HTERT RPE-1 (cell line): ENCODE measurements around the gene IP6K2.
"Not testable (repeated sequence)": the region's sequence is repeated elsewhere in the genome, so short reads cannot be mapped to it uniquely, and the experiment has no call there.

Experiments
- in situ Hi-C: fragments of 300-500 bp; cut with MboI; formaldehyde crosslinking; loops from 4 replicates; pipeline ENCODE4 v1.14.3; 2020; ENCODE audit warnings: low sequenced_read_pairs

The IP6K2 gene

DNA sequence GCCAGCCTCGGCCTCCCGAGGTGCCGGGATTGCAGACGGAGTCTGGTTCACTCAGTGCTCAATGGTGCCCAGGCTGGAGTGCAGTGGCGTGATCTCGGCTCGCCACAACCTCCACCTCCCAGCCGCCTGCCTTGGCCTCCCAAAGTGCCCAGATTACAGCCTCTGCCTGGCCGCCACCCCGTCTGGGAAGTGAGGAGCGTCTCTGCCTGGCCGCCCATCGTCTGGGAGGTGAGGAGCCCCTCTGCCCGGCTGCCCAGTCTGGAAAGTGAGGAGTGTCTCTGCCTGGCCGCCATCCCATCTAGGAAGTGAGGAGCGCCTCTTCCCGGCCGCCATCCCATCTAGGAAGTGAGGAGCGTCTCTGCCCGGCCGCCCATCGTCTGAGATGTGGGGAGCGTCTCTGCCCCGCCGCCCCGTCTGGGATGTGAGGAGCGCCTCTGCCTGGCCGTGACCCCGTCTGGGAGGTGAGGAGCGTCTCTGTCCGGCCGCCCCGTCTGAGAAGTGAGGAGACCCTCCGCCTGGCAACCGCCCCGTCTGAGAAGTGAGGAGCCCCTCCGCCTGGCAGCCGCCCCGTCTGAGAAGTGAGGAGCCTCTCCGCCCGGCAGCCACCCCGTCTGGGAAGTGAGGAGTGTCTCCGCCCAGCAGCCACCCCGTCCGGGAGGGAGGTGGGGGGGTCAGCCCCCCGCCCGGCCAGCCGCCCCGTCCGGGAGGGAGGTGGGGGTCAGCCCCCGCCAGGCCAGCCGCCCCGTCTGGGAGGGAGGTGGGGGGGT is 16.9 kb upstream of the IP6K2 start:
- in situ Hi-C loops: not testable (repeated sequence)

DNA sequence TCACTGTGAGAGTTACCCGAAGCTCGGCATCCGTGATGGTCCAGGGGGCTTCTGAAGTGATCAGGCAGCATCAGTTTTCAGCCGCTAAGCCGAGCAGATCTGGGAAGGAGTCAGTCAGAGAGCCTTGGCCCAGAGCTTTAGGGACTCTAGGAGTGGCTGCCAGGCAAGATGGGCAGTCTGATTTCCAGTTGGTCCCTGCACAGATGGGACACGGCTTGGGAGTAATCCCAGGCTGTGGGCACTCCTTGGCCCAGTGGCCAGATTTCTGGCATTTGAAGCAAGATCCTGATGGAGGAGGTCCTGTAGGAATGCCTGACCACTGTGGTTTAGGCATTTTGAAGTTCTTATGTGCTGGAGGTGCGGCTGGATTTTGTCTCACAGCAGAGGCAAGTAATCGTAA is 10.5 kb upstream of the IP6K2 start:
- in situ Hi-C loops: no loop called here

DNA sequence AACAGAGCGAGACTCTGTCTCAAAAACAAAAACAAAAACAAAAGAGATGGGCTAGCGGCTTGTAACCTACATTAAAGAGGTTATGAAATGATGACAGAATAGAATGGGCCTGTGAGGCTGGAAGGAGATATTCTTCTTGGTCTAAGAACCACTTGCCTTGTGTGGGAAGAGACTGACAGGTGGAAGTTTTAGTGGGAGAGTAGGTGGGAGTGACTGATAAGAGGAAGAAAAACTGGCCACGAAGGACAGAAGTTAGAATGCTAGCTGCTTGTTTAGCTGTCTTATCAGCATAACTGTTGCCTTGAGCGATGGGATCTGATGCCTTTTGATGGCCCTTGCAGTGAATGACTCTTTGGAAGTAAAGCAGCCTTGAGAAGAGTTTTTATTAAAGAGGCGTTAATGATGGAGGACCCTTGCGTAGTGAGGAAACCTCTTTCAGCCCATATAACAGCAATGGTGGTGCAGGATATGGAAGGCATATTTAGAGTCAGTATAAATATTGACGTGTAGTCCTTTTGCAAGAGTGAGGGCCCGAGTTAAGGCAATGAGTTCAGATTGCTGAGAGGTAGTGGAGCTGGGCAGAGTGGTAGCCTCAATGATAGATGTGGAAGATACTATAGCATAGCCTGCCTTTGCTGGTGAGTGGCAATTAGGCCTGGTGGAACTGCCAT is 8.3 kb upstream of the IP6K2 start:
- in situ Hi-C loops: not testable (repeated sequence)

DNA sequence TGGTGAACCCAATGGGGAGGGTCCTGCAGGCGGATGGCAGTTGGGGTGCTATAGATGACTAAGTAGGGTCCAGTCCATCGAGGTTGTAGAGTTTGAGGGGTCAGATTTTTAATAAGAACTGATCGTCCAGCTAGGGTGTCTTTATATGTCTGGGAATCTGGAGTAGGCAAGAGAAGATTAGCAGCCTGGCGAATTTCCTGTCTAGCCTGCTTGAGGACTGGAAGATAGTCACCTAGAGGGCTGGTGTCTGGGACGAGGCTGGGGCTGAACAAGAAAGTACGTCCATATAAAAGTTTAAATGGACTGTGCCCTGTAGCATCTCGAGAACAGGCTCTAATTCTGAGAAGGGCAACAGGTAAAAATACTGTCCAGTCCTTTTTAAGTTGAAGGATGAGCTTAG is 6.7 kb upstream of the IP6K2 start:
- in situ Hi-C loops: no loop called here

- in situ Hi-C loops: not testable (repeated sequence)
These were observed 6.3 kb upstream of the IP6K2 start for GRCh38 chr3:48723293-48723692.

GRCh38 chr3:48716508-48716981 is 476 bp downstream of the IP6K2 start:
- in situ Hi-C loops: no loop called here

DNA sequence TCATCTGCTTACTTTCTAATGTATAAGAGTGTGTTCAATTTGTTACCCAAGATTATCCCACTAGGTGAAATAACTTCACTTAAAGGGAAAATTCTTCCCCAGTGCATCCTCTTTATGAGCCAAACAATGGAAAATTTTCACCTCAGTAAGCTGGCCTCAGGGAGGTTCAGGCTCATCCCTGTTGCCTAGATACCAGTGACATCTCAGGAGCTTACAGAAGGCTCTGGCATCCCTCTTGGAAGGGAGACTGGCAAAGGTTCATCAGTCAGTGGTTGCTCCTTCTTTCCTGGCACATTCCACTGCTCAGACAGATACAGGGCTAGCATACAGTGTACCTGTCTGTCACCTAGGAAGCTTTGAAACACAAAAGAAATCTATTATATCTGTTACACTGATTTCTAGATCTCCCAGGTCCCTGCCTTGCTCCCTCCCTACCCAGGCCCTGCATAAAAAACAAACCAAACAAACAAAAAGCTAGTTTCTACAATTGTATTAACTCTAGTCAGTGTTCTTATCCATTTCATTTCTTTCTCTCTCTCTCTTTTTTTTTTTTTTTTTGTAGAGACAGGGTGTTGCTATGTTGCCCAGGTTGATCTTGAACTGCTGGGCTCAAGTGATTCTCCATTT is 1.7 kb downstream of the IP6K2 start:
- in situ Hi-C loops: no loop called here

DNA sequence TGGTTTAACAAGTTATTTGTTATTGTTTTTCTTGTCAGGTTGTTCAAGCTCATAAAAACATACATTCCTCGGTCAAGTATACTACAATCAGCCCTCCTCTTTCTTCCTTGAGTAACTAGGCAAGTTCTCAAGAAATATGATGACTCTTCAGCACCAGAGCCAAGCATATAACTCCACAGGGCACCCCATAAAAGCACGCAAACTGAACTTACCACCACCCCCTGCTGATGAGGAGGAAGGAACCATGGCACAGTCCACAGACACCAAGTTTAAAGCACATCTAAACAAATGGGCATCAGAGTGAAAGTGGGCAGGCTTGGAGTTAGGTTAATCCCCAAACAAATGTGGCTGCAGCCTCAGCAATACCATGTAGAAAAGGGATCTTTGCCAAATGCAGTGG is 5.3 kb downstream of the IP6K2 start:
- in situ Hi-C loops: no loop called here

DNA sequence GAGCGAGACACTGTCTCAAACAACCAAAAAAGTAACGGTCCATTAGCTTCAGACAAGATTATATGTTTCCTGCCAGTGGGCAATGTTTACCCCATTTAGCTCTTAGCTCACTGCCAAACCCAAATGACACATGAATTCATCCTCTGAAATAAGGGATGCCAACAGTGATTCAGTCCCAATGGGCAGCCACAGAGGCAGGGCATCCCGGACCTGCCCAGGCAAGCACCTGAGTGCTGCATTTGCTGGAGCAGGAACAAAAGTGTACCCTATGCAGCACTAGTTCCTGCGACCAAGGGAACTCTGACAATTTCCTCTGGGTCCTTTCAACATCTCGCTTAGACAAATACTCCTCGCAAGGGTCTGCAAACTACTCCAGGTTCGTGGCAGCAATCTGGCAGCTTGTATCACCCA is 8.0 kb downstream of the IP6K2 start:
- in situ Hi-C loops: no loop called here

- in situ Hi-C loops: no loop called here
These were observed 8.5 kb downstream of the IP6K2 start for GRCh38 chr3:48708481-48708889.

DNA sequence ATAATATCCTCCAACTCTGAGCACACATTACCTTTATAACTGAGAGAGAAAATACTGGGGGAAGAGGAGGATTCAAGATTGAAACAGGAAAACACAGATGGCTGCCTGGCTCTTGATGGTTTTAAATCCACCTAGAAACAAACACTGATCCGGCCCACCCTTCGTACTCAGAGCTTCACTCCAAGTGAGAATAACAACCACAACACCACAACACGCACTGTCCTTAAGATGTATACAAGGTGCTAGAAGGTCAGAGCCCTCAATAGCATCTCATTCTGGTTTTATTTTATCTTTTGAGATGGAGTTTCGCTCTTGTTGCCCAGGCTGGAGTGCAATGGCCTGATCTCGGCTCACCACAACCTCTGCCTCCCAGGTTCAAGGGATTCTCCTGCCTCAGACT is 9.9 kb downstream of the IP6K2 start:
- in situ Hi-C loops: no loop called here

GRCh38 chr3:48702320-48702920 is 14.6 kb downstream of the IP6K2 start:
- in situ Hi-C loops: no loop called here

GRCh38 chr3:48700731-48701405 is 16.2 kb downstream of the IP6K2 start:
- in situ Hi-C loops: no loop called here

GRCh38 chr3:48698891-48699290 is 18.1 kb downstream of the IP6K2 start:
- in situ Hi-C loops: no loop called here

DNA sequence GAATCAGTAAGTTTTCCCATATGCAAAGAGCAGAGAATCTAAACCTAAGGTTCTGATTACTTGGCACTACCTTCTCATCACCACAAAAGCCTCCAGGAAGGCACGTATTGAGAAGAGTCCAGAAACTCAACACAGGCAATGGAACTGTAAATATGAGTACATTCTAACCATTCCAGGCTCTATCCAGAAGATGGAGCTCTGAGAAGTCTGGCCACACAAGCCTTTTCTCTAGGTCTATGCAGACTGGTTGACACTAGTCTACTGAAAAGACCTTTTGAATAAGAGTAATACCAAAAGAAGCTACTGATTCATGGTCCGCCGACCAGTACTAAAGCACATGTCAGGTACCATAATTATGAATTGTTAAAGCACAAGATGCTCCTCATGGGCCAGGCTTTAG is 19.1 kb downstream of the IP6K2 start:
- in situ Hi-C loops: no loop called here

DNA sequence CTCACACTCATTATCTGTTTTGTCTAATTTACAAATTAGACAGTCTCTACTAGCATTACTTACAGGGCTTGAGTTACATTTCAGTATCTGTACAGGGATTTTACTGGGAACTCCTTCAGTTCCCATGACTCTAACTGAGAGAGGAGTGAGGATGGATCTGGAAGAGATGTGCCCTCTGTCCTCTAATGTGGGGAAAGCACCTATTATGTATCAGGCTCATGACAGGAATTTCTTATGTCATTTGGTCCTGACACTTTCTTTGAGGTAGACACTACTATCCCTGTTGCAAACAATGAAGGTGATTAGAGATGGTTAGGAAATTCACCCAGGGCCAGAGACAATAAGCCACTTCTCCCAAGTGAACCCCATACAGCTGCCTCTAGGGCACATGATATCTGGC is 20.4 kb downstream of the IP6K2 start:
- in situ Hi-C loops: no loop called here

DNA sequence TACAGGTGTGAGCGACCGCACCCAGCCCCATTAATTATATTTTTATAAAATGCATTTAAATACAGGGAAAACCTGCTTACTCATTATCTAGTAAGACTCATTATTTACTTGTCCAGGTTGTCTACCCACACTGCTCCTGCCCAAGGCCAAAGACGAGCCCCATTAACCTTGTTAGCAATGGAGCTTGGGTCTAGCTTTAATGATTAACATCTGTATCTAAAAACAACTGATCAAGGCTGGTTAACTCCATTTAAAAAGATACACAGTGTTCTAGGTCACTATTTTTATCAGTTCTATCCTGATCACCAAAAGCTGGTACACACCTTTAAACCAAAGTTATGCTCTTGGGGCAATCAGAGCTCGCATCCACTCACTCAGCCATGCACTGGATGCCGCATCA is 20.9 kb downstream of the IP6K2 start:
- in situ Hi-C loops: no loop called here

GRCh38 chr3:48695393-48695753 is 21.6 kb downstream of the IP6K2 start:
- in situ Hi-C loops: no loop called here

GRCh38 chr3:48694610-48695392 is 22.2 kb downstream of the IP6K2 start:
- in situ Hi-C loops: no loop called here

GRCh38 chr3:48693826-48694225 is 23.2 kb downstream of the IP6K2 start:
- in situ Hi-C loops: no loop called here
